Measurements from ENCODE around the gene FADS6. TPM values are rescaled to one million over a fixed set of nuclear protein-coding genes. Genes with fewer than 3 reads are reported as not detected.

FADS6 gene
- total RNA-seq, 1 donor from 2014 or later = 0.82 TPM

GRCh38 chr17:74846621-74847020 is 46.8 kb downstream of the FADS6 start:
- Mint-ChIP-seq H3K27me3 (peaks cover 65% of the 10 kb centered on the region), H3K36me3 (no peaks in the 10 kb centered on the region), H3K4me1 (ENCODE audit: unreplicated experiment) (no peaks in the 10 kb centered on the region), H3K27ac (no peak overlapping the region), H3K9me3 (no peaks in the 10 kb centered on the region), H3K4me3 (no peak overlapping the region)
- TF ChIP-seq, protein P1, sequence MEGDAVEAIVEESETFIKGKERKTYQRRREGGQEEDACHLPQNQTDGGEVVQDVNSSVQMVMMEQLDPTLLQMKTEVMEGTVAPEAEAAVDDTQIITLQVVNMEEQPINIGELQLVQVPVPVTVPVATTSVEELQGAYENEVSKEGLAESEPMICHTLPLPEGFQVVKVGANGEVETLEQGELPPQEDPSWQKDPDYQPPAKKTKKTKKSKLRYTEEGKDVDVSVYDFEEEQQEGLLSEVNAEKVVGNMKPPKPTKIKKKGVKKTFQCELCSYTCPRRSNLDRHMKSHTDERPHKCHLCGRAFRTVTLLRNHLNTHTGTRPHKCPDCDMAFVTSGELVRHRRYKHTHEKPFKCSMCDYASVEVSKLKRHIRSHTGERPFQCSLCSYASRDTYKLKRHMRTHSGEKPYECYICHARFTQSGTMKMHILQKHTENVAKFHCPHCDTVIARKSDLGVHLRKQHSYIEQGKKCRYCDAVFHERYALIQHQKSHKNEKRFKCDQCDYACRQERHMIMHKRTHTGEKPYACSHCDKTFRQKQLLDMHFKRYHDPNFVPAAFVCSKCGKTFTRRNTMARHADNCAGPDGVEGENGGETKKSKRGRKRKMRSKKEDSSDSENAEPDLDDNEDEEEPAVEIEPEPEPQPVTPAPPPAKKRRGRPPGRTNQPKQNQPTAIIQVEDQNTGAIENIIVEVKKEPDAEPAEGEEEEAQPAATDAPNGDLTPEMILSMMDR (conservative IDR thresholded peaks at IDR 0.05) = no peak
- DNase-seq (ENCODE audit: extremely low spot score, unreplicated experiment) = no peak

GRCh38 chr17:74843352-74843627 is 50.1 kb downstream of the FADS6 start:
- no peak overlapping the region for H3K27ac Mint-ChIP-seq
- DNase-seq (ENCODE audit: extremely low spot score, unreplicated experiment) = no peak
- H3K27me3 Mint-ChIP-seq = peaks cover 53% of the 10 kb centered on the region
- peaks cover 3% of the 10 kb centered on the region for H3K36me3 Mint-ChIP-seq
- H3K9me3 Mint-ChIP-seq = no peaks in the 10 kb centered on the region
- TF ChIP-seq, protein P1 (conservative IDR thresholded peaks at IDR 0.05) = no peak
- no peak overlapping the region for H3K4me3 Mint-ChIP-seq
- peaks cover 13% of the 10 kb centered on the region for H3K4me1 Mint-ChIP-seq (ENCODE audit: unreplicated experiment)

GRCh38 chr17:74842599-74843351 is 50.7 kb downstream of the FADS6 start:
- Mint-ChIP-seq H3K27me3 (peaks cover 50% of the 10 kb centered on the region), H3K4me3 (no peak overlapping the region), H3K4me1 (ENCODE audit: unreplicated experiment) (peaks cover 17% of the 10 kb centered on the region), H3K36me3 (peaks cover 3% of the 10 kb centered on the region), H3K9me3 (no peaks in the 10 kb centered on the region), H3K27ac (no peak overlapping the region)
- TF ChIP-seq, protein P1 (conservative IDR thresholded peaks at IDR 0.05) = peak; percentile 74
- DNase-seq (ENCODE audit: extremely low spot score, unreplicated experiment) = no peak

- TF ChIP-seq, protein P1 (conservative IDR thresholded peaks at IDR 0.05) = no peak
- Mint-ChIP-seq H3K36me3 (peaks cover 3% of the 10 kb centered on the region), H3K4me1 (ENCODE audit: unreplicated experiment) (peaks cover 17% of the 10 kb centered on the region), H3K27ac (no peak overlapping the region), H3K4me3 (no peak overlapping the region), H3K9me3 (no peaks in the 10 kb centered on the region), H3K27me3 (peaks cover 50% of the 10 kb centered on the region)
- DNase-seq (ENCODE audit: extremely low spot score, unreplicated experiment) = no peak
Observed at GRCh38 chr17:74842146-74842598, 51.3 kb downstream of the FADS6 start.

- Mint-ChIP-seq H3K27me3 (peaks cover 46% of the 10 kb centered on the region), H3K4me3 (peak overlapping the region; percentile 70), H3K9me3 (no peaks in the 10 kb centered on the region), H3K36me3 (peaks cover 3% of the 10 kb centered on the region), H3K27ac (no peak overlapping the region), H3K4me1 (ENCODE audit: unreplicated experiment) (peaks cover 17% of the 10 kb centered on the region)
- no peak for DNase-seq (ENCODE audit: extremely low spot score, unreplicated experiment)
- TF ChIP-seq, protein P1 (conservative IDR thresholded peaks at IDR 0.05) = no peak
Observed at GRCh38 chr17:74840989-74841666, 52.3 kb downstream of the FADS6 start.
